ENCODE data around the gene TBCB. TPM values are rescaled to one million over a fixed set of nuclear protein-coding genes. Genes with fewer than 3 reads are reported as not detected.

TBCB gene
- total RNA-seq, 1 experiment from 2014 or later = 141 TPM

DNA sequence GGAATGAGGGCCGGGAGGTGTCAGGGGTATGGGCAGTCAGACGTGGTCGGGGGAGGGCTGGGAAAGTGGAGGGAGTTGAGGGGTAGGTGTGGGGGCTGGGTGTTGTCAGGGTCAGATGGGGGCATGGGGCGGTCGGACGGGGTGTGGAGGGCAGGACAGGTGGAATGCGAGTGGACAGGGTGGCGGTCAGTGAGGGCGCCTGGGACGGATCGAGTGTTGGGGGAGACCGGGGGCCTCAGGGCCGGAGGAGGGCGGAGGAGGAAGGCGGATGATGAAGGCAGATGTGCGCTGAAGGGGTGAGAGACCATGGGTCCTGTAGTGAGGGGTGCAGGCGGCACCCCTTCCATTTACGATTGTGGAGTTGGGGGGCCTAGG, 5.7 kb downstream of the TBCB start:
- Histone ChIP-seq H3K4me2 (ENCODE audit: low read length) (no peak overlapping the region), H3K27ac (ENCODE audit: low read depth, low read length) (no peak overlapping the region), H3K9me2 (ENCODE audit: insufficient read depth) (no peaks in the 10 kb centered on the region), H3K9me3 (ENCODE audit: control insufficient read depth in 1 of 2, insufficient read depth in 1 of 2, low read depth in 1 of 2, low read length in 2 of 2) (no peaks in the 10 kb centered on the region), H3K4me3 (replicated peaks in 1 of 2; ENCODE audit: low read depth in 1 of 2, low read length in 2 of 2) (no peak overlapping the region), H3K36me3 (ENCODE audit: control insufficient read depth in 1 of 2, insufficient read depth in 2 of 2, low read length in 2 of 2) (peaks cover 11 to 14% of the 10 kb centered on the region in 2 experiments; a peak in 3 of 4 replicates), H3K4me1 (ENCODE audit: control insufficient read depth in 1 of 2, insufficient read depth in 2 of 2, low read length in 2 of 2) (peaks cover 7 to 10% of the 10 kb centered on the region in 2 experiments; a peak in 3 of 4 replicates), H4K20me1 (ENCODE audit: insufficient read depth) (no peaks in the 10 kb centered on the region), H3K27me3 (ENCODE audit: insufficient read depth, low read length) (no peaks in the 10 kb centered on the region), H3K9ac (ENCODE audit: low read length) (no peak overlapping the region), H3K79me2 (ENCODE audit: insufficient read depth, low read length) (peaks cover 6% of the 10 kb centered on the region; the same call in 1 of the 2 replicates), H2AFZ (ENCODE audit: low read depth, low read length, poor library complexity, severe bottlenecking) (no peak overlapping the region)
- no peak for ATAC-seq
- no peak for DNase-seq (ENCODE audit: low read depth, low spot score)
- ChIA-PET RAD21 (ENCODE audit: low non-redundant PET in 1 of 2, low total read pairs in 2 of 2, uncharacterized antibody in 2 of 2, unreplicated experiment in 2 of 2) (no interaction called here), CTCF (no interaction called here), POLR2A (no interaction called here)
- intact Hi-C loops (cut with micrococcal nuclease) = no loop called here
- no TSS peak for BruUV-seq (replicated peaks)
- TF ChIP-seq EZH2 (IDR thresholded peaks at IDR 0.05) = no peak
- no peak for TF ChIP-seq ATF3 (IDR thresholded peaks at IDR 0.05)
- TF ChIP-seq RAD21 (IDR thresholded peaks at IDR 0.05; ENCODE audit: low read depth) = no peak
- TF ChIP-seq FOSL1 (IDR thresholded peaks at IDR 0.05; ENCODE audit: low read depth) = no peak
- no peak for TF ChIP-seq ZNF274 (IDR thresholded peaks at IDR 0.05; ENCODE audit: low read depth, low read length)
- TF ChIP-seq YY1 (IDR thresholded peaks at IDR 0.05; ENCODE audit: extremely low read depth, insufficient replicate concordance, low read depth, low read length) = no peak
- TF ChIP-seq ZFX (IDR thresholded peaks at IDR 0.05) = no peak
- no peak for TF ChIP-seq POLR2AphosphoS5 (IDR thresholded peaks at IDR 0.05; ENCODE audit: low read depth, low read length)
- TF ChIP-seq, protein P1, sequence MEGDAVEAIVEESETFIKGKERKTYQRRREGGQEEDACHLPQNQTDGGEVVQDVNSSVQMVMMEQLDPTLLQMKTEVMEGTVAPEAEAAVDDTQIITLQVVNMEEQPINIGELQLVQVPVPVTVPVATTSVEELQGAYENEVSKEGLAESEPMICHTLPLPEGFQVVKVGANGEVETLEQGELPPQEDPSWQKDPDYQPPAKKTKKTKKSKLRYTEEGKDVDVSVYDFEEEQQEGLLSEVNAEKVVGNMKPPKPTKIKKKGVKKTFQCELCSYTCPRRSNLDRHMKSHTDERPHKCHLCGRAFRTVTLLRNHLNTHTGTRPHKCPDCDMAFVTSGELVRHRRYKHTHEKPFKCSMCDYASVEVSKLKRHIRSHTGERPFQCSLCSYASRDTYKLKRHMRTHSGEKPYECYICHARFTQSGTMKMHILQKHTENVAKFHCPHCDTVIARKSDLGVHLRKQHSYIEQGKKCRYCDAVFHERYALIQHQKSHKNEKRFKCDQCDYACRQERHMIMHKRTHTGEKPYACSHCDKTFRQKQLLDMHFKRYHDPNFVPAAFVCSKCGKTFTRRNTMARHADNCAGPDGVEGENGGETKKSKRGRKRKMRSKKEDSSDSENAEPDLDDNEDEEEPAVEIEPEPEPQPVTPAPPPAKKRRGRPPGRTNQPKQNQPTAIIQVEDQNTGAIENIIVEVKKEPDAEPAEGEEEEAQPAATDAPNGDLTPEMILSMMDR (IDR thresholded peaks at IDR 0.05 in 2 of 3, conservative IDR thresholded peaks at IDR 0.05 in 1 of 3; ENCODE audit: borderline replicate concordance in 1 of 3, insufficient read depth in 1 of 3, low read depth in 2 of 3, low read length in 2 of 3) = no peak
- no peak for TF ChIP-seq POLR2A (IDR thresholded peaks at IDR 0.05; ENCODE audit: borderline replicate concordance, extremely low read depth, insufficient read depth, insufficient read length)
- TF ChIP-seq REST (IDR thresholded peaks at IDR 0.05; ENCODE audit: low read depth) = no peak
- TF ChIP-seq EGR1 (IDR thresholded peaks at IDR 0.05; ENCODE audit: low read depth) = no peak
- no peak for TF ChIP-seq SP1 (IDR thresholded peaks at IDR 0.05; ENCODE audit: low read depth)
- no peak for TF ChIP-seq EZH2phosphoT487 (IDR thresholded peaks at IDR 0.05; ENCODE audit: borderline replicate concordance)
- TF ChIP-seq SRF (IDR thresholded peaks at IDR 0.05; ENCODE audit: low read depth) = no peak
- no peak for TF ChIP-seq TCF7L2 (IDR thresholded peaks at IDR 0.05; ENCODE audit: borderline replicate concordance, extremely low read depth, insufficient read depth, insufficient read length)
